ENCODE results near the gene OLFM1. TPM values are rescaled to one million over a fixed set of nuclear protein-coding genes. Genes with fewer than 3 reads are reported as not detected.

Gene OLFM1
- total RNA-seq, 2 donors from 2014 or later: 11.0 to 23.2 TPM

GRCh38 chr9:135144581-135145170 lies 57.2 kb downstream of the OLFM1 start:
- H3K9me3 Mint-ChIP-seq: peaks cover 8% of the 10 kb centered on the region
- Histone ChIP-seq H3K4me1 (ENCODE audit: control insufficient read depth, insufficient read depth, low read length) (no peaks in the 10 kb centered on the region), H3K27ac (ENCODE audit: low read depth, low read length) (no peak overlapping the region), H3K27me3 (ENCODE audit: control insufficient read depth, insufficient read depth, low read length, poor library complexity, severe bottlenecking) (no peaks in the 10 kb centered on the region), H3K9ac (ENCODE audit: extremely low read depth, low read length, poor library complexity, severe bottlenecking) (no peak overlapping the region), H3K9me3 (ENCODE audit: control insufficient read depth, low read length) (peaks cover under 1% of the 10 kb centered on the region), H3K36me3 (ENCODE audit: control insufficient read depth, insufficient read depth, low read length) (no peaks in the 10 kb centered on the region), H3K4me3 (ENCODE audit: low read length) (no peak overlapping the region)
- WGBS, 2 experiments (ENCODE audit: insufficient coverage in 1 of 2, insufficient read length in 1 of 2): 33 to 78% methylated on average over 4 to 16 of the region's 16 CpGs
- no peak overlapping the region for H3K27ac Mint-ChIP-seq
- TF ChIP-seq CTCF (conservative IDR thresholded peaks at IDR 0.05): no peak
- no peak for DNase-seq
- no peak overlapping the region for H3K4me3 Mint-ChIP-seq
- H3K36me3 Mint-ChIP-seq (ENCODE audit: low read depth): no peaks in the 10 kb centered on the region
- H3K27me3 Mint-ChIP-seq (ENCODE audit: insufficient read depth): no peaks in the 10 kb centered on the region
- H3K4me1 Mint-ChIP-seq: peaks cover 7% of the 10 kb centered on the region

- Mint-ChIP-seq H3K36me3 (ENCODE audit: low read depth) (no peaks in the 10 kb centered on the region), H3K27me3 (ENCODE audit: insufficient read depth) (no peaks in the 10 kb centered on the region), H3K4me3 (no peak overlapping the region), H3K27ac (no peak overlapping the region), H3K4me1 (peaks cover 7% of the 10 kb centered on the region), H3K9me3 (peaks cover 6% of the 10 kb centered on the region)
- no peaks in the 10 kb centered on the region for H3K36me3 ChIP-seq (ENCODE audit: control insufficient read depth, insufficient read depth, low read length)
- no peak for TF ChIP-seq CTCF (conservative IDR thresholded peaks at IDR 0.05)
- H3K27me3 ChIP-seq (ENCODE audit: control insufficient read depth, insufficient read depth, low read length, poor library complexity, severe bottlenecking): no peaks in the 10 kb centered on the region
- H3K9me3 ChIP-seq (ENCODE audit: control insufficient read depth, low read length): no peaks in the 10 kb centered on the region
- H3K27ac ChIP-seq (ENCODE audit: low read depth, low read length): no peak overlapping the region
- H3K9ac ChIP-seq (ENCODE audit: extremely low read depth, low read length, poor library complexity, severe bottlenecking): no peak overlapping the region
- DNase-seq: no peak
- 90 to 100% methylated on average over 3 to 9 of the region's 9 CpGs for WGBS, 2 experiments (ENCODE audit: insufficient coverage in 1 of 2, insufficient read length in 1 of 2)
- H3K4me3 ChIP-seq (ENCODE audit: low read length): no peak overlapping the region
- no peaks in the 10 kb centered on the region for H3K4me1 ChIP-seq (ENCODE audit: control insufficient read depth, insufficient read depth, low read length)
These were observed 57.8 kb downstream of the OLFM1 start for GRCh38 chr9:135145312-135145711.

- no peaks in the 10 kb centered on the region for H3K36me3 Mint-ChIP-seq (ENCODE audit: low read depth)
- H3K27me3 Mint-ChIP-seq (ENCODE audit: insufficient read depth): peaks cover 2% of the 10 kb centered on the region
- H3K4me3 Mint-ChIP-seq: no peak overlapping the region
- peaks cover 12% of the 10 kb centered on the region for H3K9me3 Mint-ChIP-seq
- H3K27ac ChIP-seq (ENCODE audit: low read depth, low read length): no peak overlapping the region
- no peaks in the 10 kb centered on the region for H3K36me3 ChIP-seq (ENCODE audit: control insufficient read depth, insufficient read depth, low read length)
- TF ChIP-seq CTCF (conservative IDR thresholded peaks at IDR 0.05): no peak
- H3K27ac Mint-ChIP-seq: no peak overlapping the region
- H3K27me3 ChIP-seq (ENCODE audit: control insufficient read depth, insufficient read depth, low read length, poor library complexity, severe bottlenecking): no peaks in the 10 kb centered on the region
- peaks cover 7% of the 10 kb centered on the region for H3K4me1 Mint-ChIP-seq
- no peaks in the 10 kb centered on the region for H3K4me1 ChIP-seq (ENCODE audit: control insufficient read depth, insufficient read depth, low read length)
- no peaks in the 10 kb centered on the region for H3K9me3 ChIP-seq (ENCODE audit: control insufficient read depth, low read length)
- WGBS, 2 experiments (ENCODE audit: insufficient coverage in 1 of 2, insufficient read length in 1 of 2): 83 to 90% methylated on average over 3 to 4 of the region's 4 CpGs
- no peak overlapping the region for H3K9ac ChIP-seq (ENCODE audit: extremely low read depth, low read length, poor library complexity, severe bottlenecking)
- no peak for DNase-seq
- no peak overlapping the region for H3K4me3 ChIP-seq (ENCODE audit: low read length)
These were observed 58.8 kb downstream of the OLFM1 start for GRCh38 chr9:135146241-135146640.
